GM12892 (cell line): ENCODE measurements around the gene PRUNE2.

ENCODE experiments used
- DNase-seq: peaks from one replicate; pipeline ENCODE4 v3.0.0; 2011; ENCODE audit not compliant: insufficient read length
- FAIRE-seq: peaks from 2 replicates; lab custom pipeline; 2011; peaks lifted over from hg19 to GRCh38; lab: Jason Lieb, UNC
- POLR2A ChIP-seq: IDR thresholded peaks from 2 replicates; pipeline ENCODE4 v1.6.1; 2011; ENCODE audit warnings: low read depth, low read length, control low read depth
- POLR2AphosphoS5 ChIP-seq: IDR thresholded peaks from 2 replicates; pipeline ENCODE4 v1.6.1; 2011; ENCODE audit warnings: low read depth, low read length, control low read depth
- TAF1 ChIP-seq: IDR thresholded peaks from 2 replicates; pipeline ENCODE4 v1.6.1; 2011; ENCODE audit warnings: low read depth, mild to moderate bottlenecking, control low read depth, low read length, borderline replicate concordance

The PRUNE2 gene

GRCh38 chr9:76652894-76653293 lies 253.0 kb downstream of the PRUNE2 start:
- TF ChIP-seq POLR2AphosphoS5 (no peak), POLR2A (no peak), TAF1 (no peak)
- DNase-seq (no peak), FAIRE-seq (no peak)

- no peak for FAIRE-seq
- TF ChIP-seq POLR2A = no peak
- TF ChIP-seq POLR2AphosphoS5 = no peak
- TF ChIP-seq TAF1 = no peak
- DNase-seq = no peak
Measured at GRCh38 chr9:76651119-76651705, 254.7 kb downstream of the PRUNE2 start.

GRCh38 chr9:76650692-76651091 lies 255.2 kb downstream of the PRUNE2 start:
- FAIRE-seq (peak; percentile 50), DNase-seq (no peak)
- TF ChIP-seq POLR2AphosphoS5 (no peak), POLR2A (no peak), TAF1 (no peak)

GRCh38 chr9:76649894-76650293 lies 256.0 kb downstream of the PRUNE2 start:
- no peak for FAIRE-seq
- DNase-seq = no peak
- TF ChIP-seq POLR2AphosphoS5 (no peak), POLR2A (no peak), TAF1 (no peak)

- DNase-seq (no peak), FAIRE-seq (no peak)
- TF ChIP-seq POLR2A = no peak
- TF ChIP-seq TAF1 = no peak
- no peak for TF ChIP-seq POLR2AphosphoS5
Measured at GRCh38 chr9:76646249-76646648, 259.7 kb downstream of the PRUNE2 start.

- FAIRE-seq (peak; percentile 30), DNase-seq (no peak)
- TF ChIP-seq TAF1 = no peak
- TF ChIP-seq POLR2AphosphoS5 = no peak
- no peak for TF ChIP-seq POLR2A
Measured at GRCh38 chr9:76644647-76645250, 261.2 kb downstream of the PRUNE2 start.

- FAIRE-seq = peak; percentile 56
- no peak for TF ChIP-seq TAF1
- no peak for TF ChIP-seq POLR2A
- TF ChIP-seq POLR2AphosphoS5 = no peak
Measured at GRCh38 chr9:76644171-76644570, 261.7 kb downstream of the PRUNE2 start.

GRCh38 chr9:76643399-76644117 lies 262.4 kb downstream of the PRUNE2 start:
- FAIRE-seq (peak; percentile 89), DNase-seq (no peak)

More at GRCh38 chr9:76644171-76644570, 261.7 kb downstream of the PRUNE2 start:
- no peak for DNase-seq

GRCh38 chr9:76642701-76643209 lies 263.2 kb downstream of the PRUNE2 start:
- no peak for TF ChIP-seq POLR2AphosphoS5
- TF ChIP-seq TAF1 = no peak
- no peak for TF ChIP-seq POLR2A
- DNase-seq = no peak
- FAIRE-seq = peak; percentile 77

More at GRCh38 chr9:76643399-76644117, 262.4 kb downstream of the PRUNE2 start:
- TF ChIP-seq TAF1 (0 out of 2 replicates have a peak, but pooled peaks have one; percentile 41), POLR2A (no peak)

- no peak for TF ChIP-seq POLR2A
- TF ChIP-seq POLR2AphosphoS5 = no peak
- TF ChIP-seq TAF1 = no peak
- DNase-seq = no peak
- FAIRE-seq = peak; percentile 44
Measured at GRCh38 chr9:76642074-76642473, 263.8 kb downstream of the PRUNE2 start.

GRCh38 chr9:76638001-76638400 lies 267.9 kb downstream of the PRUNE2 start:
- DNase-seq = no peak
- TF ChIP-seq POLR2A (no peak), TAF1 (no peak), POLR2AphosphoS5 (no peak)
- no peak for FAIRE-seq

GRCh38 chr9:76637416-76637815 lies 268.5 kb downstream of the PRUNE2 start:
- FAIRE-seq (no peak), DNase-seq (no peak)
- TF ChIP-seq TAF1 (no peak), POLR2A (no peak), POLR2AphosphoS5 (no peak)
